SU-DHL-6 (cell line): ENCODE measurements around the gene GAPVD1.

Experiments used
- CTCF ChIP-seq: fragments of 200-600 bp; sonication (generic); IDR thresholded peaks from one replicate; pipeline ENCODE4 v1.5.1; 2017; ENCODE audit warnings: antibody characterized with exemption, mild to moderate bottlenecking, low read length, moderate library complexity; ENCODE audit not compliant: insufficient read depth, poor library complexity, severe bottlenecking
- EZH2phosphoT487 ChIP-seq: fragments of 200-600 bp; sonication (generic), shearing (Covaris generic); conservative IDR thresholded peaks from 2 replicates; pipeline ENCODE4 v1.6.1; 2018; ENCODE audit warnings: mild to moderate bottlenecking, antibody characterized with exemption, low read length, moderate library complexity, mixed read lengths

GRCh38 chr9:125405938-125406809 lies 144.5 kb downstream of the GAPVD1 start:
- no peak for TF ChIP-seq CTCF
- no peak for TF ChIP-seq EZH2phosphoT487
